HG02588 (cell line): ENCODE data around the gene UBA3.
A peak's percentile ranks its signal among the peaks of the same experiment; 100 is the strongest.

Experiments used
- ATAC-seq: cut with Tn5 transposase; IDR thresholded peaks from one replicate; pipeline ENCODE4 v1.9.1; 2021; ENCODE audit warnings: mild to moderate bottlenecking, moderate library complexity; ENCODE audit not compliant: unreplicated experiment

UBA3 gene

DNA sequence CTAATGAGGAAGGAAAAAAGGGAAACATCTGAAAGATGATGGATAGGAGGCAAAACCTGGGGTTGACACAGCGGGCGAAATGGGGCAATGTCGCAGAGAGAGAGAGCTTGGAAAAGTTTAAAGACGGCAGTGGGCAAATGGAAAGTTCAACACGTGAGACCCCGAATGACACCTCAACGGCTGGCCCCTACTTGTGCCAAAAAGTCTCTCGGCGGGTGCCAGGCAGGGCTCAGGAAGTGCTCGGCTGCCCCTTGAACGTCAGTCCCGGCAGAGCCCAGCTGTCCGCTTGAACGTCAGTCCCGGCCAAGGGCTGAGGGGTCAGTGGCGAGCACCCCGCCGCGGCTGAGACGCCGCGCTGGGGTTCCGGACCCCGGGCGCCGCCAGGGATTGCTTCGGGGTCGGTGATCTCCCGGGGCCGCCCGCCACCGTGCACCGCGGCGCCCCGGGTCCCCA lies 67.3 kb downstream of the UBA3 start:
- ATAC-seq = peak; percentile 42

DNA sequence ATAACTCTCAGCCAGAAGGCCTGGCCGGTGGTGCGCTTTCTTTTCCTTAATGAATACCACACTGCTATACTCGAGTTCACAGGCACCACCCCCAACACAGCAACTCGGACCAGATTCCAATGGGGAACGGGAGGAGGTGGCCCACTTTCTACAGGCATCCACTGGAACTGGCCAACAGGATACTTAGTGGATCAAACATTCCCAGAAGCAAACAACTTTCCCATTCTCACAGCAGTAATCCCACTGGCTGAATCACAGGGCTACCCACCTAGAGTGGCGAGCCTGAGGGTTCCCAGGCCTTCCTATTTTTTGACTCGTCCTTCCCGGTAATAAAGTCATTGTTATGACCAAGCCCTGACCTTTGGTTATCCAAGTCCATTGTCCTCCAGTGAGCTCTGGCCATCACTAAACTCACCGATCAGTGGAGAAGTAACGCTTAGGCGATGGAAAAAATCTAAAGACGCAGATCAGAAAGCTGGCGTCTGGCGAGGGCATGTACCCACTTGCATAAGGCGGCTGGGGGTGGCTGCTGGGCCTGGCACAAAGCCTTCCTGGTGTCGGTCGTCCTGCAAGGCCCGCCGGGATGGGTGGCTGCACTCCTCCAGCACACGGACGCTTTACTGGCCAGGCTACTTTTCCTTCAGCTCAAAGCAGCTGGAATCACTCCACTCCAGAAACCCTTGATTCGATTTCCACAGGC lies 67.9 kb downstream of the UBA3 start:
- no peak for ATAC-seq

DNA sequence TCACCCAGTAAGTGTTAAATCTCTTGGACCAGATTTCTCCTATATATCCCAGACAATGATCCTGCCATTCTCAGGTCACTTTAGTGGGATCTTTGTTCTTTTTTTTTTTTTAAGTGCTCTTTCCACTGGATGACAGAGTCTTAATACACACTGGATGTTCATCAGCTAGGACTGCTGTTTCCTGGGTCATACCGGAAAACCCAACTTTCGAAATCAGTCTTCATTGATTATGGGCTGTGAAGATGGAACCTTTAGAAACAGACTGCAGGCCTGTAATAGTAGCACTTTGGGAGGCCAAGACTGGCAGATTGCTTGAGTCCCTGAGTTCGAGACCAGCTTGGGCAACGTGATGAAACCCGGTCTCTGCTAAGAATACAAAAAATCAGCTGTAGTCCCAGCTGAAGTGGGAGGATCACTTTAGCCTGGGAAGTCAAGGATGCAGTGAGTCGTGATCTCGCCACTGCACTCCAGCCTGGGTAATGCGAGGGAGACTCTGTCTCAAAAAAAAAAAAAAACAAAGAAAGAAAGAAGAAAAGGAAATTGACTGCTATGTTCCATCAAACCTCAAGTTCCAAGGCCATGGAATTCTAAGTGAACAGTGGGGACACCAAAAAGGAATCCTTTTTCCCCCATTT lies 69.0 kb downstream of the UBA3 start:
- no peak for ATAC-seq

GRCh38 chr3:69009559-69010410 lies 70.4 kb downstream of the UBA3 start:
- no peak for ATAC-seq

DNA sequence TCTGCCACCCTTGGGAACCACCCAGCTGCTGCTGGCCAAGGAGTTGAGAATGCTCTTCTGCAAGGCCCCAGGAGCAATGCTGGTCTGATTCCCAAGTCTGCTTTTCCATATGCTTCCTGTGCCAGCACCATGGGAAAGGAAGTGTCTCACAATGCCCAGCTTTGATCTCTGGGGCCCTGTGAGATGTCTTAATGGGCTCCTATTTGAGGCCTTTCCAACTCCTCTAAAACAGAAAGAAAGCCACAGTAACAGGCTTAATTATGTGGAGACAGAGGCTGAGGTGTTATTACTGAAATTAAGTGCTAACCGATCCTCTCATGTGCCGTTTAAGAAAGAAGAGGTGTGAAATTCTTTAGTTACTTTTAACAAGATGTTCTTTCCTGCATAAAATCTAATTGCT lies 71.2 kb downstream of the UBA3 start:
- ATAC-seq = no peak

DNA sequence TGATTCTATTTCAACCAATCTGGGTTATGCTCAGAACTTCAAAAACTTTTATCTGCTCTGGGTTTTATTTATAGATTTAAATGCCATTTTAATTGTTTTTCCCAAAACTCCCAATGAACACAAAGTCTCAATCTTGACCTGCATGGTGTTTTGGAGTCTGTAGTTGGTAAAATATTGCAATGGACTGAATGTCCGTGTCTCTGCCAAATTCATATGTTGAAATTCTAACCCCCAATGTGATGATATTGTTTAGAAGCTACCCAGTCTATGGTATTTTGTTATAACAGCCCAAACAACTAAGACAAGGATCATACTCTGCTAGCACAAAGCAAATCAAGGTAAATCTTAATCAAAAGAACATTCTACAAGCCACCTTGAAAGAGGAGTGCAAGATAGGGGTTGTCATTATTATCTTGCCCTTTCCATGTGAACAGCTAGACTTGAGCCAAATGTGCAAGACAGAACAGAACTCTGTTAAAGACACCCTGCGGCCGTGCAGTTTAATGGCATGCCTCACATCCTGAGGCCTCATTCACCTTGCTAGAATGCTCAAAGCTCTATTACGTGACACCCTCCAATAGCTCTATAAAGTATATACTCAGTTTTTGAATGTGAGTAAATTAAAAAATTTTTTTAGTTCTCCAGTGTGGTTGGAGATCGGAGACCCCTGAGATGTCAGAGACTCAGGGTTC lies 74.2 kb downstream of the UBA3 start:
- no peak for ATAC-seq

GRCh38 chr3:69005071-69005790 lies 74.9 kb downstream of the UBA3 start:
- no peak for ATAC-seq
